Upper lobe of left lung (tissue), 6 donors: Measurements from ENCODE around the gene ATXN7L1. TPM values are rescaled to one million over a fixed set of nuclear protein-coding genes. Genes with fewer than 3 reads are reported as not detected.

ENCODE experiments used
- ATAC-seq, 2 donors: fragments of 200-7000 bp; cut with Tn5 transposase; one replicate each; pipeline ENCODE4 v1.9.1; 2022; ENCODE audit warnings: mild to moderate bottlenecking in 2 of 2, moderate library complexity in 2 of 2; ENCODE audit not compliant: low FRiP score in 2 of 2
- DNase-seq, 2 donors: peaks; one replicate each; pipeline ENCODE4 v3.0.0-alpha.2; 2019 to 2020
- H3K27ac ChIP-seq, 4 donors: fragments of 200-600 bp; sonication (generic); one replicate each; pipeline ENCODE4 v1.5.1; 2016 to 2019
- H3K27me3 ChIP-seq, 4 donors: fragments of 200-600 bp; sonication (generic); one replicate each; pipeline ENCODE4 v1.5.1; 2017 to 2019
- H3K36me3 ChIP-seq, 4 donors: fragments of 200-600 bp; sonication (generic); one replicate each; pipeline ENCODE4 v1.5.1; 2016 to 2019
- H3K4me1 ChIP-seq, 4 donors: fragments of 200-600 bp; sonication (generic); one replicate each; pipeline ENCODE4 v1.5.1; 2018 to 2019
- H3K4me3 ChIP-seq, 4 donors: fragments of 200-600 bp; sonication (generic); one replicate each; pipeline ENCODE4 v1.5.1; 2017 to 2019; ENCODE audit warnings: mild to moderate bottlenecking in 2 of 4, moderate library complexity in 1 of 4
- H3K9me3 ChIP-seq, 4 donors: fragments of 200-600 bp; sonication (generic); one replicate each; pipeline ENCODE4 v1.5.1; 2018 to 2019
- EP300 ChIP-seq, 4 donors: sonication (generic); formaldehyde crosslinking; IDR thresholded peaks; one replicate each; pipeline ENCODE4 v1.5.1; 2017; ENCODE audit warnings: antibody characterized with exemption in 4 of 4, control low read depth in 2 of 4
- POLR2A ChIP-seq, 4 donors: fragments of 450-650 bp; IDR thresholded peaks; one replicate each; pipeline ENCODE4 v1.5.1; 2016 to 2017; ENCODE audit warnings: antibody characterized with exemption in 4 of 4, mild to moderate bottlenecking in 2 of 4
- POLR2AphosphoS5 ChIP-seq, 2 donors: sonication (generic); formaldehyde crosslinking; IDR thresholded peaks; one replicate each; pipeline ENCODE4 v1.5.1; 2017; ENCODE audit warnings: antibody characterized with exemption in 2 of 2
- WGBS, 2 donors: methylation state at CpG; one replicate each; pipeline ENCODE4 v1.1.5; 2017 to 2018; 5-methylcytosine and 5-hydroxymethylcytosine counted together
- total RNA-seq, 6 donors: library from RNA; depleted of rRNA in 4 of 6; stranded (reverse); fragments of >200 nt in 4 of 6; gene quantifications; one replicate each; pipeline versions ENCODE4 v1.1.0 to v1.2.1, GENCODE V29; 2016 to 2021
- TF ChIP-seq, protein P1 (sequence below), 6 experiments: fragments of 450-650 bp in 4 of 6; fragments of 200-600 bp in 2 of 6; sonication (generic) in 2 of 6; IDR thresholded peaks; one replicate each; pipeline ENCODE4 v1.5.1; 2016 to 2019; ENCODE audit warnings: antibody characterized with exemption in 6 of 6
- donor health status: DM: no; HTN: no; CAD: no; lungs with moderate emphysema.
- donor health status: DM: no; HTN: yes; CAD: no; lungs with severe emphysema.

The ATXN7L1 gene
- total RNA-seq, 6 donors from 2014 or later: 7.1 to 43.0 (median 13.4) TPM

DNA sequence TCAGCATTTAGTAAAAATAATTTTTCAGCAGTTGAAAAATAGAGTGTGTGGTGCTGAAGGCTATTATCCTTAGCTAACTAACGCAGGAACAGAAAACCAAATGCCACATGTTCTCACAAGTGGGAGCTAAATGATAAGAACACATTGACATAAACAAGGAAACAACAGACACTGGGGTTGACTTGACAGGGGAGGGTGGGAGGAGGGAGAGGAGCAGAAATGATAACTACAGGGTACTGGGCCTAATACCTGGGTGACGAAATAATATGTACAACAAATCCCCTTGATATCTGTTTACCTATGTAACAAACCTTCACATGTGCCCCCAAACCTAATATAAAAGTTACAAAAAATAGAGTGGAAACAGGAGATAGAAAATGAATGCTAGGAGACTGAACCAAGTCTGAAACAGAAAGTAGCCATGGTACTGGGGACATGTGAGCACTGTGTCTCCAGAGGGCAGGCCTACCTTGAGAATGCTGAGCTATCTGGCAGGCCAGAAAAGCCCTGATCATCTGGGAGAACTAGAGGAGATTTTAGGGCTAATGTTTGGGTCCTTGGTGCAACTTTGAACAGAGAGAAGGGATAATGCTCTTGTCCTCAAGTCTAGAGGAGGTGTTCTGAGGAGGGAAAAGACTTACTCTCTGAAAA lies 290.4 kb downstream of the ATXN7L1 start:
- H3K27me3 ChIP-seq: no peaks in the 10 kb centered on the region
- no peak for TF ChIP-seq POLR2AphosphoS5 (IDR thresholded peaks at IDR 0.05)
- no peak for TF ChIP-seq EP300 (IDR thresholded peaks at IDR 0.05)
- TF ChIP-seq, protein P1, sequence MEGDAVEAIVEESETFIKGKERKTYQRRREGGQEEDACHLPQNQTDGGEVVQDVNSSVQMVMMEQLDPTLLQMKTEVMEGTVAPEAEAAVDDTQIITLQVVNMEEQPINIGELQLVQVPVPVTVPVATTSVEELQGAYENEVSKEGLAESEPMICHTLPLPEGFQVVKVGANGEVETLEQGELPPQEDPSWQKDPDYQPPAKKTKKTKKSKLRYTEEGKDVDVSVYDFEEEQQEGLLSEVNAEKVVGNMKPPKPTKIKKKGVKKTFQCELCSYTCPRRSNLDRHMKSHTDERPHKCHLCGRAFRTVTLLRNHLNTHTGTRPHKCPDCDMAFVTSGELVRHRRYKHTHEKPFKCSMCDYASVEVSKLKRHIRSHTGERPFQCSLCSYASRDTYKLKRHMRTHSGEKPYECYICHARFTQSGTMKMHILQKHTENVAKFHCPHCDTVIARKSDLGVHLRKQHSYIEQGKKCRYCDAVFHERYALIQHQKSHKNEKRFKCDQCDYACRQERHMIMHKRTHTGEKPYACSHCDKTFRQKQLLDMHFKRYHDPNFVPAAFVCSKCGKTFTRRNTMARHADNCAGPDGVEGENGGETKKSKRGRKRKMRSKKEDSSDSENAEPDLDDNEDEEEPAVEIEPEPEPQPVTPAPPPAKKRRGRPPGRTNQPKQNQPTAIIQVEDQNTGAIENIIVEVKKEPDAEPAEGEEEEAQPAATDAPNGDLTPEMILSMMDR (IDR thresholded peaks at IDR 0.05): no peak
- TF ChIP-seq POLR2A (IDR thresholded peaks at IDR 0.05): no peak
- H3K4me3 ChIP-seq: no peak overlapping the region
- H3K27ac ChIP-seq: no peak overlapping the region
- H3K9me3 ChIP-seq: peaks cover 0 to 4% (median 0%) of the 10 kb centered on the region in 4 donors
- DNase-seq: no peak
- WGBS, 2 donors: 78 to 81% methylated on average over 2 of the region's 2 CpGs
- H3K36me3 ChIP-seq: no peaks in the 10 kb centered on the region
- ATAC-seq: no peak
- peaks cover 7 to 12% (median 8%) of the 10 kb centered on the region in 4 donors for H3K4me1 ChIP-seq

DNA sequence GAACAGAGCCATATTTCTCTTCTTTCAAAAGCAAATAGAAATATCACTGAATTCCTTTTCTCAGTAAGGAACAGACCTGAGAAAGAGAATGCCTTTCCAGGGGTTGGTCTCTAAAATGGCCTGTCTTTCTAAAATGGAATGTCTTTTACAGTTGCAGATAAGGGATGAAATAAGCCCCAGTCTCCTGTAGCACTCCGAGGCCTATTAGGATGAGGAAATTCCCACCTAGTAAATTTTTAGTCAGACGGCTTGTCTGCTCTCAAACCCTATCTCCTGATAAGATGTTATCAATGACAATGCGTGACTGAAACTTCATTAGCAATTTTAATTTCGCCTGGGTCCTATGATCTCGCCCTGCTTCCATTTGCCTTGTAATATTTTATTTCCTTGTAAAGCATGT lies 292.2 kb downstream of the ATXN7L1 start:
- Histone ChIP-seq H3K27me3 (no peaks in the 10 kb centered on the region), H3K36me3 (no peaks in the 10 kb centered on the region), H3K9me3 (peaks cover 0 to 4% (median 0%) of the 10 kb centered on the region in 4 donors), H3K4me1 (peaks cover 7 to 10% (median 8%) of the 10 kb centered on the region in 4 donors), H3K4me3 (no peak overlapping the region), H3K27ac (no peak overlapping the region)
- DNase-seq (no peak), ATAC-seq (no peak)
- TF ChIP-seq, protein P1 (IDR thresholded peaks at IDR 0.05): no peak
- TF ChIP-seq POLR2A (IDR thresholded peaks at IDR 0.05) (no peak), EP300 (IDR thresholded peaks at IDR 0.05) (no peak), POLR2AphosphoS5 (IDR thresholded peaks at IDR 0.05) (no peak)
- 78 to 88% methylated on average over 5 of the region's 5 CpGs for WGBS, 2 donors

DNA sequence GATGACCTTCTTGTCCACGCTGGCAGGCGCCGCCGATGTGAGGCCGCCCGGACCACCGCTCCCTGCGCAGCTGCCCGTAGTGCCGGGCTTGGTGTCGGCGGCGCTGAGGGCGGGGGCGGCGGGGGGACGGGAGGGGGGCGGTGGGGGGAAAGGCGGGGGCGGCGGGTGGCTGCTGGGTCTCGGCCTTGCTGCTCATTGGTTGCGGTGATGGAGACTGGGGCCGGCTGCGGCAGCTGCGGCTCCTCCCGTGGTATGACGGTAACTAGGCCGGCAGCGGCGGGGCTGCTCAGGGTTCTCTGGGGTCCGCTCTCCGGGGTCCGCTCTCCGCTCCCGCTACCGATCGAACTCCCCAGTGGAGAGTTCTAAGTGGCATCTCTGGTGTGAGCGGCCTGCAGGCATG lies 293.3 kb downstream of the ATXN7L1 start:
- no peaks in the 10 kb centered on the region for H3K36me3 ChIP-seq
- H3K4me1 ChIP-seq: peaks cover 7 to 9% (median 8%) of the 10 kb centered on the region in 4 donors
- 82 to 98% methylated on average over 6 to 29 of the region's 39 CpGs for WGBS, 2 donors
- ATAC-seq: no peak
- TF ChIP-seq POLR2A (IDR thresholded peaks at IDR 0.05) (no peak), POLR2AphosphoS5 (IDR thresholded peaks at IDR 0.05) (no peak), EP300 (IDR thresholded peaks at IDR 0.05) (no peak)
- TF ChIP-seq, protein P1 (IDR thresholded peaks at IDR 0.05): no peak
- no peaks in the 10 kb centered on the region for H3K27me3 ChIP-seq
- H3K27ac ChIP-seq: no peak overlapping the region
- peak in 1 of 2 donors; percentile 59 for DNase-seq
- H3K4me3 ChIP-seq: no peak overlapping the region
- H3K9me3 ChIP-seq: peaks cover 0 to 4% (median 0%) of the 10 kb centered on the region in 4 donors

DNA sequence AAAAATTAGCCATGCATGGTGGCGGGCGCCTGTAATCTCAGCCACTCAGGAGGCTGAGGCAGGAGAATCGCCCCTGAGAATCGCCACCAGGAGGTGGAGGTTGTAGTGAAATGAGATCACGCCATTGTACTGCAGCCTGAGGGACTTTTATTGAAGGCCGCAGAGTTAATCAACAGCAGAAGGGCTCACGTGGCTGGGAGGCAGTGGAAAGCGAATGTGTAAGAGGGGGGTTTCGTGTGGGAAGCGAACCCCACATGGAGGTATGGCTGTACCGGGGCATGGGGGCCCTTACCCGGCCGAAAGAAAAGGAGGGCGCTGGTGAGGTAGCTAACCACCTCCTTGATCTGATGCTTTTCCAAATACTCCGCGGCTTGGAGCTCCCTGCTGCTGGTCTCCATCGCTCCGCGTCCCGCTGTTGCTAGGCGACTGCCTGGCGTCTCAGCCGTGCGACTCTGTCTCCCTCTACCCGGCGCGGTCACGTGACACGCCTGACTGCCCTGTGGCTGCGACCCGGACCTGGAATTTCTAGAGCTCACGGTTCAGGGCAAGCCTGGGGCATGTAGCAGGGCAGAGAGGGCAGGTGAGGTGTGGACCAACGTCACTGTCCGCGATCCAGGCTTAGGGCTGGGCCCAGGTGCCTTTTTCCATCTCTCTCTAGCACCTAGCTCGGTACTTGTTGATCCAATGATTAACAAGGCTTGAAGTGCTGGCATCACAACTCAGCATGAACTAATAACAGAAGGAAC lies 295.2 kb downstream of the ATXN7L1 start, which contains the start of gene EFCAB10:
TSS of gene EFCAB10 (minus strand) at position 428 of the 746 bp plus-strand sequence. CDS start at position 398, 30 bp downstream.
- H3K4me1 ChIP-seq: peaks cover 7 to 9% (median 8%) of the 10 kb centered on the region in 4 donors
- DNase-seq (peak; percentile 85 to 90), ATAC-seq (peak; percentile 77 to 95)
- H3K36me3 ChIP-seq: no peaks in the 10 kb centered on the region
- H3K4me3 ChIP-seq: peak within 1 kb of the TSS in 3 of 4 donors; percentile 22 to 37 (median 33)
- WGBS, 2 donors: 19 to 30% methylated on average over 21 to 31 of the region's 36 CpGs
- no peaks in the 10 kb centered on the region for H3K27me3 ChIP-seq
- H3K9me3 ChIP-seq: peaks cover 0 to 4% (median 0%) of the 10 kb centered on the region in 4 donors
- H3K27ac ChIP-seq: peak within 1 kb of the TSS in 1 of 4 donors; percentile 11
- TF ChIP-seq, protein P1 (IDR thresholded peaks at IDR 0.05): peak in 1 of 6 experiments; percentile 23
- no peak for TF ChIP-seq EP300 (IDR thresholded peaks at IDR 0.05)
- TF ChIP-seq POLR2AphosphoS5 (IDR thresholded peaks at IDR 0.05): peak in 1 of 2 donors; percentile 7
